ENCODE measurements around the gene TCP11L2.

DNA sequence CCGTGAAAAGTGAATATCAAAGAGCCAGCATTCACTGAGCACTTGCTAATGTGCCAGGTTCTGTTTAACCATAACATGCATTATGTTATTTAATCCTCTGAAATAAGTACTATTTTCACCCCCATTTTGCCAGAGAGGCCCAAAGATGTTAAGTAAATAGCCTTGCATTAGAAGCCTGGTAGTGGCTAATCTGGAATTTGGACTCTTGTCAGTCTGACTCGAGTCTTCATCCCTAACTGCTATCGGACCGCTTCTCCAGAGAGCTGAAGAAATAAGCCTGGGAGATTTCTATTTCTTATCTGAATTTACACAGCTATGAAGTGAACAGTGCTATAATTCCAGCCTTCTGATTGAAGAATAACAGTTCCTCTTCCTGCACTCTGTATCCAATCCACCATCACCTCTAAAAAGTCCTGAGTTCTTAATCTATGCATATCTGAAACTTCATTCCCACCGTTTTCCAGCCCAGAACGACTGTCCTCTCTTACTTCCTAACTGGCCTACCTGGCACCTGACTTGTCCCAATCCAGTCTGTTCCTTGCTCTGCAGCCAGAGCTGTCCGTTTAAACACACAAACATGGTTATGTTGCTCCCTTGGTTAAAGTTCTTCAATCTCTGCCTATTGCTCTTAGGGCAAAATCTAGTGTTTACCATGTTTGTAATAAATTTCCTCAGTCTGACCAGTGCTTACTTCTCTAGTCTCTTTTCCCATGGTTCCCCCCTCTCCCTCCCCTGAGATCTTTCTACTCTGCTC, 57.3 kb downstream of the TCP11L2 start:
- TF ChIP-seq POLR2A (IDR thresholded peaks at IDR 0.05; ENCODE audit: low read length), result no peak
- TF ChIP-seq GATA1 (IDR thresholded peaks at IDR 0.05; ENCODE audit: low read depth, low read length), result no peak
